GM13976 (cell line): ENCODE data around the gene TMEM114.

Experiments
- DNase-seq: peaks from one replicate; pipeline ENCODE4 v3.0.0; 2012; ENCODE audit warnings: low spot score
- in situ Hi-C: fragments of 300-500 bp; cut with MboI; formaldehyde crosslinking; loops from one replicate; pipeline ENCODE4 v1.12.0; 2022; ENCODE audit warnings: low sequenced_read_pairs, mixed read lengths, inconsistent platforms; ENCODE audit not compliant: unreplicated experiment
- TF ChIP-seq, protein P1 (sequence below): IDR thresholded peaks from 2 replicates; pipeline ENCODE4 v1.5.1; 2012; ENCODE audit warnings: borderline replicate concordance, mild to moderate bottlenecking; ENCODE audit not compliant: insufficient read depth; ENCODE audit errors: extremely low read depth, missing control alignments, control extremely low read depth

The TMEM114 gene

DNA sequence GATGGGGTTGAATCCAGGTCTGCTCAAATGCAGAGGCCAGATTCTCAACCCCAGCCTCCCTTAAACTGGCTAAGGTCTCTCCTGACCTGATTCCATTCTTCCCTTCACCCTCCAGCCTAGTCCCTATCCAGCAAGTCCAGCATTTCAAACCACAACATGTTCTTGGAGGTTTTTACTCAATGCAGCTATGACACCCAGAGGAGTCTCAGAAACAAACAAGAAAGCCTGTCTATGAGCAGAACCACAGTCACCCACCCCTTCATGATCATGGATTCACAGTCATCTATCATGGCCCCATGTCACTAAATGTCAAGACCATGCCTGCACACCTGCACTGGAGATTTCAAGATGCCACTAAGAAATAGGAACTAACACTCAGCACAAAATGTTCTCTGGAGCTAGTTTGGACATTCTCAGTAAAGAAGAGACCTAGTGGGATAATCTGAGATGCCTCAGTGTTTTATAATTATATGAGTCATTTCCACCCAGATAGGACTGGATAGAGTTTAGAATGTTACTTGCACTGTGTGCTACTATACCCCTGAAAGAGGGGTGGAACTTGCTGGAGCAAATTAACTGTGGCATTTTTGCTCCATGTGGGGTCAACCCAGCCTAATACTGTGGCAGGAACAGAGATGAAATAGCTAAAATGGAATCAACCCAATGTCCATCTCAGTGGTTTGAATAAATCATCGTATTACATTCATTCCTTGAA, 21.7 kb upstream of the TMEM114 start:
- in situ Hi-C loops: no loop called here
- DNase-seq: no peak
- TF ChIP-seq, protein P1, sequence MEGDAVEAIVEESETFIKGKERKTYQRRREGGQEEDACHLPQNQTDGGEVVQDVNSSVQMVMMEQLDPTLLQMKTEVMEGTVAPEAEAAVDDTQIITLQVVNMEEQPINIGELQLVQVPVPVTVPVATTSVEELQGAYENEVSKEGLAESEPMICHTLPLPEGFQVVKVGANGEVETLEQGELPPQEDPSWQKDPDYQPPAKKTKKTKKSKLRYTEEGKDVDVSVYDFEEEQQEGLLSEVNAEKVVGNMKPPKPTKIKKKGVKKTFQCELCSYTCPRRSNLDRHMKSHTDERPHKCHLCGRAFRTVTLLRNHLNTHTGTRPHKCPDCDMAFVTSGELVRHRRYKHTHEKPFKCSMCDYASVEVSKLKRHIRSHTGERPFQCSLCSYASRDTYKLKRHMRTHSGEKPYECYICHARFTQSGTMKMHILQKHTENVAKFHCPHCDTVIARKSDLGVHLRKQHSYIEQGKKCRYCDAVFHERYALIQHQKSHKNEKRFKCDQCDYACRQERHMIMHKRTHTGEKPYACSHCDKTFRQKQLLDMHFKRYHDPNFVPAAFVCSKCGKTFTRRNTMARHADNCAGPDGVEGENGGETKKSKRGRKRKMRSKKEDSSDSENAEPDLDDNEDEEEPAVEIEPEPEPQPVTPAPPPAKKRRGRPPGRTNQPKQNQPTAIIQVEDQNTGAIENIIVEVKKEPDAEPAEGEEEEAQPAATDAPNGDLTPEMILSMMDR: no peak

DNA sequence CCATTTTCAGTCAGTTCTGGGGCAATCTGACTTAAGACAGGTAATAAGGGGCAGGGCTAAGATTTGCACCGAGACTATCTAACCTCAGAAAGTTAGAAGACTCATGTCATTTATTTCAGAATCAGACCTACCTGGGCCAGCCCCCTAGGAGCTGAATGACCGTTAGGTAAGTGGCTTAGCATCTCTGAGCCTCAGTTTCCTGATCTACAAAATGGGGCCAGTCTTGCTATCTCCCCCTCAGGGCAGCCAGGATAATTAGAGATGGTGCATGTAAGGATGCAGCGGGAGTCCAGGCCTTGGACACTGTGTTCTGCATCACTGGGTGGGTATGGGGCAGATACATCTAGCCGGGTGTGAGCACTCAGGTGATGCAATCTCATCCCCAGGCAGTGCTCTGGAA, 20.8 kb upstream of the TMEM114 start:
- no peak for DNase-seq
- TF ChIP-seq, protein P1: no peak
- in situ Hi-C loops: no loop called here

DNA sequence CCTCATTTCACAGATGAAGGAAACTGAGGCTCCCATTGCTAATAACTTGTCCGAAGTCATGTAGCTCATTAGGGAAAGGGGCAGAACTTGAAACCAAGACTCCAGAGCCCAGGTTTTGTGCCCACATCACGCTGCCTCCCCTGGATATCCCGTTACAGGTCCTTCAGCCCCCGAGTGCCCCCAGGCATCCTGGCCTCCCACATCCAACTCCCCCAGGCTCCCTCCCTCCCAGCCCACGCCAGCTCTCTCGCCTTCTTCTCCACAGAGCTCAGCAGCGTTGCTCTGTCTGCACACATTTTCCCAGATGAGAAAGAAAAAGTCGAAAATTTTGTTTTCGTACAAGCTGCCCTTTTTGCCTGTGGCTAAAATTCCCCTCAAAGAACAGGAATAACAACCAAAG, 16.9 kb upstream of the TMEM114 start:
- DNase-seq: no peak
- in situ Hi-C loops: no loop called here
- TF ChIP-seq, protein P1: no peak

DNA sequence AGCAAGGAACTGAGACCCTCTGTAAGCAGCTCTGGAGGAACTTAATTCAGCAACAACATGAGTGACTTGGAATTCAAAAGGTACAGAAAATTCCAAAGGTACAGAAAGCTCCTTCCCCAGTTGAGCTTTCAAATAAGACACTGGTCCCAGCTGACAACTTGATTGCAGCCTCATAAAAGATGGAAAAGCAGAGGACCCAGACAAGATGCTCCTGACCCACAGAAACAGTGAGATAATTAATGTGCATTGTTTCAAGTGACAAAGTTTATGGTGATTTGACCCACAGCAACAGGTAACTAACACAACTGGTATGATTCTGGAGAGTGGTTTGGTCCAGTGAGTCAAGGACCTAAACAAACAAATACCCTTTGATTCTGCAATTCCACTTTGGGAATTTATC, 15.2 kb upstream of the TMEM114 start:
- TF ChIP-seq, protein P1: no peak
- no peak for DNase-seq
- in situ Hi-C loops: no loop called here

DNA sequence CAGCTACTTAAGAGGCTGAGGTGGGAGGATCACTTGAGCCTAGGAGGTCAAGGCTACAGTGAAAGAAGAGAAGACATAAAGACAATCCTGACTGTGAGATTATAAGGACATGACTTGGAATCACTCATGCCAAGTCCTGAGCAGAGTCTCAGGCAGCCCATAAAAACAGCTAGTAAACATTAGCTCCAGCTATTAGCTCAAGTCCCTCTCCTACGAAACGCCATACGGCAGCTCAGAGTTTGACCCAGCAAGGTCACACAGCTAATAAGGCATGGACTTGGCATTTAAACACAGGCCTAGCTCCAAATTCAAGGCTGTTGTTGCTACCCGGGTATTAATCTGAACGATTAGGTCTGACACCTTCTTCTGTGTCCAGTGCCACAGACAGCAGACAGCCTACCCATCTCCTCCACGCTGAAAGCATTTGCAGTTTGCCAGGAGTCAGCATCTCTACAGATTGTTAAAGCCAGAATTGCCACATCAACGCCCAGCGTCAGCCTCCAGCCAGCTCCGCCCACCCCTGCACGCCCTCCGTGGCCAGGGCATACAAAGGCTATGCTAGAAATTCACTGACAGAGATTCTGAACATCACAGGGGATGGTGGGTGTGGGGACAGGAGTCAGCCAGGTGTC, 9.9 kb upstream of the TMEM114 start:
- TF ChIP-seq, protein P1: no peak
- DNase-seq: no peak
- in situ Hi-C loops: no loop called here

DNA sequence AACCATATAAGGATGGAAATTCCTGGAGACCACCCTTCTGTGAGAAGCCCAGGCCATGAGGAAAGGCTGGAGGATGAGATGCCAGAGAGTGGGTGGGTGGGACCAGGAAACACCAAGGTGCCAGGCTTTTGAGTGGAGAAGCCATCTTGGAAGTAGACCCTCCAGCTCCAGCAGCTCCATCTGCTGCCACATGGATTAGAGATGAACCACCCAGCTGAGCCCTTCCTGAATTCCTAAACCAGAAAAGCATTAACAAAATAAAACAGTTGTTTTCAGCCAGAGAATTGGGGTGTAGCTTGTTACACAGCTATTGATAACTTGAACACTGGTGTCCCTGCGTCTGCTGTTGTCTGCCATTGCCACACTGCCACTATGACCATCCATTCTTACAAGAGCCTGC, 6.3 kb upstream of the TMEM114 start:
- in situ Hi-C loops: no loop called here
- TF ChIP-seq, protein P1: no peak
- DNase-seq: no peak
